DOHH2 (cell line): ENCODE measurements around the gene GGT7.
A peak's percentile ranks its signal among the peaks of the same experiment; 100 is the strongest.

ENCODE experiments used
- H3F3A ChIP-seq: fragments of 200-600 bp; sonication (generic), shearing (Covaris generic); 2 replicates; pipeline ENCODE4 v1.6.0; 2016; ENCODE audit warnings: antibody characterized with exemption, mild to moderate bottlenecking; ENCODE audit not compliant: control insufficient read depth, insufficient read depth
- H3K27ac ChIP-seq: fragments of 200-600 bp; sonication (generic); 2 replicates; pipeline ENCODE4 v1.5.1; 2014; ENCODE audit warnings: low read depth, mild to moderate bottlenecking, low read length, moderate library complexity
- H3K27me3 ChIP-seq: fragments of 200-600 bp; sonication (generic); 2 replicates; pipeline ENCODE4 v1.6.1; 2014; ENCODE audit warnings: mild to moderate bottlenecking, low read length, mixed read lengths; ENCODE audit not compliant: control insufficient read depth
- H3K36me3 ChIP-seq: fragments of 200-600 bp; sonication (generic); 2 replicates; pipeline ENCODE4 v1.6.1; 2014; ENCODE audit warnings: mild to moderate bottlenecking, low read length, moderate library complexity, mixed read lengths; ENCODE audit not compliant: control insufficient read depth
- H3K4me1 ChIP-seq: fragments of 200-600 bp; sonication (generic); 2 replicates; pipeline ENCODE4 v1.6.1; 2014; ENCODE audit warnings: mild to moderate bottlenecking, low read length, mixed read lengths; ENCODE audit not compliant: control insufficient read depth
- H3K4me2 ChIP-seq: fragments of 200-600 bp; sonication (generic); 2 replicates; pipeline ENCODE4 v1.6.0; 2014; ENCODE audit warnings: mild to moderate bottlenecking, low read length, moderate library complexity
- H3K4me3 ChIP-seq: fragments of 200-600 bp; sonication (generic); 2 replicates; pipeline ENCODE4 v1.5.1; 2014; ENCODE audit warnings: mild to moderate bottlenecking, low read length, mixed read lengths
- H3K79me2 ChIP-seq: fragments of 200-600 bp; sonication (generic); 2 replicates; pipeline ENCODE4 v1.6.1; 2014; ENCODE audit warnings: mild to moderate bottlenecking, low read length, mixed read lengths; ENCODE audit not compliant: control insufficient read depth
- H3K9me2 ChIP-seq: fragments of 200-600 bp; sonication (generic); replicated peaks from 2 replicates; pipeline ENCODE4 v1.6.1; 2014; ENCODE audit warnings: mild to moderate bottlenecking, low read length, mixed read lengths; ENCODE audit not compliant: control insufficient read depth
- H3K9me3 ChIP-seq: fragments of 200-600 bp; sonication (generic); 2 replicates; pipeline ENCODE4 v1.6.1; 2014; ENCODE audit warnings: antibody characterized with exemption, low read length, mixed read lengths; ENCODE audit not compliant: control insufficient read depth, insufficient read depth
- H4K20me1 ChIP-seq: fragments of 200-600 bp; sonication (generic); 2 replicates; pipeline ENCODE4 v1.6.0; 2014; ENCODE audit warnings: low read depth, mild to moderate bottlenecking, antibody characterized with exemption, low read length, moderate library complexity; ENCODE audit not compliant: control insufficient read depth, insufficient read depth
- CTCF ChIP-seq: fragments of 200-600 bp; sonication (generic); IDR thresholded peaks from one replicate; pipeline ENCODE4 v1.5.1; 2014; ENCODE audit warnings: antibody characterized with exemption, mild to moderate bottlenecking, low read depth, low read length; ENCODE audit not compliant: poor library complexity, severe bottlenecking
- EZH2phosphoT487 ChIP-seq: fragments of 200-600 bp; sonication (generic); IDR thresholded peaks from 2 replicates; pipeline ENCODE4 v1.6.1; 2017; ENCODE audit warnings: borderline replicate concordance, mild to moderate bottlenecking, antibody characterized with exemption, low read length, moderate library complexity, mixed read lengths

The GGT7 gene

GRCh38 chr20:34876406-34877282 lies 4.0 kb upstream of the GGT7 start, which contains the start of gene ACSS2:
TSS of gene ACSS2 (plus strand) at chr20:34876612. CDS start at chr20:34876646, 34 bp downstream.
- Histone ChIP-seq H3F3A (no peaks in the 10 kb centered on the region), H3K79me2 (no peaks in the 10 kb centered on the region), H3K27me3 (peaks cover 41% of the 10 kb centered on the region), H3K36me3 (no peaks in the 10 kb centered on the region), H3K9me2 (no peaks in the 10 kb centered on the region), H3K27ac (no peak within 1 kb of the TSS), H3K4me2 (peak within 1 kb of the TSS; percentile 89), H3K4me3 (peak within 1 kb of the TSS; percentile 76), H4K20me1 (no peaks in the 10 kb centered on the region), H3K9me3 (no peaks in the 10 kb centered on the region), H3K4me1 (peaks cover 33% of the 10 kb centered on the region)
- no peak for TF ChIP-seq CTCF
- no peak for TF ChIP-seq EZH2phosphoT487

- Histone ChIP-seq H3K4me3 (peak overlapping the region; percentile 76), H3F3A (no peaks in the 10 kb centered on the region), H3K27me3 (peaks cover 41% of the 10 kb centered on the region), H4K20me1 (no peaks in the 10 kb centered on the region), H3K9me2 (no peaks in the 10 kb centered on the region), H3K36me3 (no peaks in the 10 kb centered on the region), H3K27ac (no peak overlapping the region), H3K4me1 (peaks cover 33% of the 10 kb centered on the region), H3K9me3 (no peaks in the 10 kb centered on the region), H3K79me2 (no peaks in the 10 kb centered on the region), H3K4me2 (peak overlapping the region; percentile 89)
- TF ChIP-seq CTCF (peak; percentile 31), EZH2phosphoT487 (no peak)
Measured at GRCh38 chr20:34875642-34876405, 3.2 kb upstream of the GGT7 start.

GRCh38 chr20:34874094-34874654 lies 1.5 kb upstream of the GGT7 start:
- H3K4me3 ChIP-seq, result no peak overlapping the region
- TF ChIP-seq EZH2phosphoT487 (no peak), CTCF (peak; percentile 80)
- H3K9me2 ChIP-seq, result no peaks in the 10 kb centered on the region
- H4K20me1 ChIP-seq, result no peaks in the 10 kb centered on the region
- no peaks in the 10 kb centered on the region for H3K36me3 ChIP-seq
- H3K4me1 ChIP-seq, result peaks cover 33% of the 10 kb centered on the region
- no peaks in the 10 kb centered on the region for H3K9me3 ChIP-seq
- no peak overlapping the region for H3K27ac ChIP-seq
- H3K79me2 ChIP-seq, result no peaks in the 10 kb centered on the region
- H3F3A ChIP-seq, result no peaks in the 10 kb centered on the region
- no peak overlapping the region for H3K4me2 ChIP-seq
- H3K27me3 ChIP-seq, result peaks cover 44% of the 10 kb centered on the region
